Testis (tissue), 3 donors: ENCODE data around the gene ARPC4. TPM values are rescaled to one million over a fixed set of nuclear protein-coding genes. Genes with fewer than 3 reads are reported as not detected.

ENCODE experiments used
- DNase-seq: peaks from one replicate; pipeline ENCODE4 v3.0.0-alpha.2; 2019
- H3K27ac ChIP-seq, 2 donors: fragments of 200-600 bp; sonication (generic); one replicate each; pipeline ENCODE4 v1.5.1; 2019
- H3K27me3 ChIP-seq: fragments of 200-600 bp; sonication (generic); one replicate; pipeline ENCODE4 v1.5.1; 2019
- H3K36me3 ChIP-seq: fragments of 200-600 bp; sonication (generic); one replicate; pipeline ENCODE4 v1.5.1; 2017; ENCODE audit warnings: low read depth; ENCODE audit errors: missing control alignments
- H3K4me1 ChIP-seq: fragments of 200-600 bp; sonication (generic); one replicate; pipeline ENCODE4 v1.5.1; 2019
- H3K4me3 ChIP-seq, 2 donors: fragments of 200-600 bp; sonication (generic); one replicate each; pipeline ENCODE4 v1.5.1; 2017 to 2019
- H3K9me3 ChIP-seq: fragments of 200-600 bp; sonication (generic); one replicate; pipeline ENCODE4 v1.5.1; 2017
- CTCF ChIP-seq, 3 experiments: fragments of 450-650 bp in 2 of 3; fragments of 200-600 bp in 1 of 3; sonication (generic) in 1 of 3; IDR thresholded peaks; one replicate each; pipeline ENCODE4 v1.5.1; 2016 to 2019; ENCODE audit warnings: antibody characterized with exemption in 3 of 3, mild to moderate bottlenecking in 2 of 3, moderate library complexity in 1 of 3
- POLR2A ChIP-seq: fragments of 450-650 bp; IDR thresholded peaks from one replicate; pipeline ENCODE4 v1.6.1; 2017; ENCODE audit warnings: antibody characterized with exemption, mild to moderate bottlenecking, moderate library complexity
- WGBS, 2 donors: methylation state at CpG; one replicate each; pipeline ENCODE4 v1.1.5; 2018; 5-methylcytosine and 5-hydroxymethylcytosine counted together
- intact Hi-C: fragments of 100-400 bp; cut with DNase I; formaldehyde crosslinking; loops from one replicate; pipeline ENCODE4 v1.15.1; 2023; ENCODE audit warnings: low total_unique reads
- polyA plus RNA-seq: library from polyadenylated mRNA; stranded (reverse); fragments of 350-450 nt; fragmentation: Illumina TruSeq; extraction: RNeasy Lipid Tissue Mini Kit (QIAGEN cat#74804); gene quantifications from one replicate; pipeline ENCODE4 v1.2.3, GENCODE V29; 2014; ENCODE audit warnings: low read depth, low replicate concordance; ENCODE audit not compliant: insufficient read depth
- total RNA-seq, 2 donors: library from RNA; depleted of rRNA; stranded (reverse); fragments of >200 nt; gene quantifications; one replicate each; pipeline ENCODE4 v1.2.3, GENCODE V29; 2016

ARPC4 gene
- total and polyA plus RNA-seq, 3 donors from 2014 or later: 99.6 to 124 (median 108) TPM

- H3K27me3 ChIP-seq: no peaks in the 10 kb centered on the region
- DNase-seq: no peak
- no peaks in the 10 kb centered on the region for H3K36me3 ChIP-seq
- no peak for TF ChIP-seq CTCF (IDR thresholded peaks at IDR 0.05)
- no peak for TF ChIP-seq POLR2A
- WGBS, 2 donors: 68 to 75% methylated on average over 5 of the region's 5 CpGs
- intact Hi-C loops: no loop called here
- peak overlapping the region in 1 of 2 donors; percentile 59 for H3K27ac ChIP-seq
- H3K9me3 ChIP-seq: no peaks in the 10 kb centered on the region
- H3K4me1 ChIP-seq: peaks cover 43% of the 10 kb centered on the region
- H3K4me3 ChIP-seq: no peak overlapping the region
Observed at GRCh38 chr3:9776896-9777693, 15.8 kb upstream of the ARPC4 start.

GRCh38 chr3:9777694-9778021 lies 15.2 kb upstream of the ARPC4 start:
- H3K27ac ChIP-seq: peak overlapping the region in 1 of 2 donors; percentile 59
- 83% methylated on average over 1 of the region's 1 CpG for WGBS, 2 donors
- intact Hi-C loops: no loop called here
- no peaks in the 10 kb centered on the region for H3K27me3 ChIP-seq
- peaks cover 43% of the 10 kb centered on the region for H3K4me1 ChIP-seq
- no peaks in the 10 kb centered on the region for H3K36me3 ChIP-seq
- no peaks in the 10 kb centered on the region for H3K9me3 ChIP-seq
- TF ChIP-seq POLR2A: no peak
- TF ChIP-seq CTCF (IDR thresholded peaks at IDR 0.05): no peak
- H3K4me3 ChIP-seq: no peak overlapping the region
- DNase-seq: no peak

- Histone ChIP-seq H3K36me3 (no peaks in the 10 kb centered on the region), H3K9me3 (no peaks in the 10 kb centered on the region), H3K4me3 (no peak overlapping the region), H3K27me3 (no peaks in the 10 kb centered on the region), H3K4me1 (peaks cover 43% of the 10 kb centered on the region), H3K27ac (peak overlapping the region in 1 of 2 donors; percentile 59)
- WGBS, 2 donors: 53 to 56% methylated on average over 5 of the region's 5 CpGs
- intact Hi-C loops: no loop called here
- TF ChIP-seq CTCF (IDR thresholded peaks at IDR 0.05) (no peak), POLR2A (no peak)
- DNase-seq: no peak
Observed at GRCh38 chr3:9778143-9779074, 14.5 kb upstream of the ARPC4 start.

GRCh38 chr3:9779075-9779593 lies 13.7 kb upstream of the ARPC4 start:
- intact Hi-C loops: no loop called here
- 75 to 86% methylated on average over 6 of the region's 6 CpGs for WGBS, 2 donors
- H3K27ac ChIP-seq: peak overlapping the region in 1 of 2 donors; percentile 59

More at GRCh38 chr3:9779075-9779593, 13.7 kb upstream of the ARPC4 start:
- no peak for DNase-seq
- H3K36me3 ChIP-seq: no peaks in the 10 kb centered on the region
- peaks cover 43% of the 10 kb centered on the region for H3K4me1 ChIP-seq
- H3K9me3 ChIP-seq: no peaks in the 10 kb centered on the region
- H3K4me3 ChIP-seq: no peak overlapping the region
- no peaks in the 10 kb centered on the region for H3K27me3 ChIP-seq
- no peak for TF ChIP-seq POLR2A
- TF ChIP-seq CTCF (IDR thresholded peaks at IDR 0.05): no peak
